ENCODE data around the gene DMD.

GRCh38 chrX:31117266-31117665 is 2094.1 kb downstream of the DMD start:
- TF ChIP-seq CTCF (IDR thresholded peaks at IDR 0.05; ENCODE audit: insufficient read depth, low read depth, low read length): no peak
- TF ChIP-seq EZH2 (IDR thresholded peaks at IDR 0.05; ENCODE audit: insufficient read depth, low read length): no peak

All from astrocyte (in vitro differentiated cells and primary cell).